ENCODE data around the gene CLASP1. TPM values are rescaled to one million over a fixed set of nuclear protein-coding genes. Genes with fewer than 3 reads are reported as not detected.

CLASP1 gene
- total and polyA plus RNA-seq, 3 donors from 2014 or later: 43.8 to 130 (median 103) TPM

DNA sequence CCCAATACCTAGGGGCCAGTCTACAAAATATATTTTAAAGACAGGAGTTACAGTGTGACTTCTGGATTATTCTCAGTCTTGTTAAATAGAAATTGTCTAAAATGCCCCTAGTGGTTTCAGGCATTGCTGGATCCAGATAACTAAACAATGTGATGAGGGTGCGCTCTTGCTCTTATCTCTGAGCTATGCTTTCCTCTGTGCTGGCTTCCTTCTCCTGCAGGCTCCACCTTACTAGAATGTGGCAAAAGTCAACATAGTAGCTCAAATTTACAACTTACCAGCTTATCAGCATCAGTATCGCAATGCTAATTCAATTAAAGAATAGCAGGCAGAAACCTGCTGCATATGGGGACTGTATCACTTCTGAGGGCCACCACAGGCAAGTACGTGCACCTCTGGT lies 179.9 kb downstream of the CLASP1 start:
- Histone ChIP-seq H3K9me3 (no peaks in the 10 kb centered on the region), H3K27me3 (no peaks in the 10 kb centered on the region), H3K4me1 (no peaks in the 10 kb centered on the region), H3K4me3 (no peak overlapping the region), H3K27ac (no peak overlapping the region), H3K36me3 (ENCODE audit: low read depth, missing control alignments) (no peaks in the 10 kb centered on the region)
- DNase-seq: no peak
- 83 to 87% methylated on average over 3 of the region's 3 CpGs for WGBS, 2 donors
- TF ChIP-seq, protein P1, sequence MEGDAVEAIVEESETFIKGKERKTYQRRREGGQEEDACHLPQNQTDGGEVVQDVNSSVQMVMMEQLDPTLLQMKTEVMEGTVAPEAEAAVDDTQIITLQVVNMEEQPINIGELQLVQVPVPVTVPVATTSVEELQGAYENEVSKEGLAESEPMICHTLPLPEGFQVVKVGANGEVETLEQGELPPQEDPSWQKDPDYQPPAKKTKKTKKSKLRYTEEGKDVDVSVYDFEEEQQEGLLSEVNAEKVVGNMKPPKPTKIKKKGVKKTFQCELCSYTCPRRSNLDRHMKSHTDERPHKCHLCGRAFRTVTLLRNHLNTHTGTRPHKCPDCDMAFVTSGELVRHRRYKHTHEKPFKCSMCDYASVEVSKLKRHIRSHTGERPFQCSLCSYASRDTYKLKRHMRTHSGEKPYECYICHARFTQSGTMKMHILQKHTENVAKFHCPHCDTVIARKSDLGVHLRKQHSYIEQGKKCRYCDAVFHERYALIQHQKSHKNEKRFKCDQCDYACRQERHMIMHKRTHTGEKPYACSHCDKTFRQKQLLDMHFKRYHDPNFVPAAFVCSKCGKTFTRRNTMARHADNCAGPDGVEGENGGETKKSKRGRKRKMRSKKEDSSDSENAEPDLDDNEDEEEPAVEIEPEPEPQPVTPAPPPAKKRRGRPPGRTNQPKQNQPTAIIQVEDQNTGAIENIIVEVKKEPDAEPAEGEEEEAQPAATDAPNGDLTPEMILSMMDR (IDR thresholded peaks at IDR 0.05): no peak
- no peak for TF ChIP-seq POLR2A (IDR thresholded peaks at IDR 0.05)
- intact Hi-C loops (cut with DNase I; ENCODE audit: low total_unique reads): no loop called here

DNA sequence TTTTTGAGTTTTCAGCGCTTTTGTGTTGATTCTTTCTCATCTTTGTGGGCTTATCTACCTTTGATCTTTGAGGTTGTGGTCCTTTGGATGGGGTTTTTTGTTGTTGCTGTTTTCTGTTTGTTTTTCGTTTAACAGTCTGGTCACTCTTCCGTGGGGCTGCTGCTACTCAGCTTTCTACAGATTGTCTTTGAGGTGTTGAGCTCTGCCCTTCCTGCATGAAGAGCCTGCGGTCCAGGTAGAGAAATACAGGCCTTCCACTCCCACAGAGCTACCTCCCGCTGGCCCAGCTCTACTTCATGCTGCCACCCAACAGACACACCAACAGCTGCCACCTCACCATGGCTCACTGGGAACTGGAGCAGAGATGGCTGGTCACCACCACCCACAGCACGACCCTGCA lies 180.3 kb downstream of the CLASP1 start:
- intact Hi-C loops (cut with DNase I; ENCODE audit: low total_unique reads): no loop called here
- 91 to 93% methylated on average over 6 of the region's 6 CpGs for WGBS, 2 donors
- DNase-seq: no peak

GRCh38 chr2:121459291-121459690 lies 190.0 kb downstream of the CLASP1 start:
- H3K4me1 ChIP-seq: no peaks in the 10 kb centered on the region
- no peak overlapping the region for H3K27ac ChIP-seq
- intact Hi-C loops (cut with DNase I; ENCODE audit: low total_unique reads): no loop called here
- H3K9me3 ChIP-seq: no peaks in the 10 kb centered on the region
- H3K4me3 ChIP-seq: no peak overlapping the region
- DNase-seq: no peak
- H3K27me3 ChIP-seq: no peaks in the 10 kb centered on the region
- TF ChIP-seq, protein P1 (IDR thresholded peaks at IDR 0.05): no peak
- no peak for TF ChIP-seq POLR2A (IDR thresholded peaks at IDR 0.05)
- no peaks in the 10 kb centered on the region for H3K36me3 ChIP-seq (ENCODE audit: low read depth, missing control alignments)
- 80 to 86% methylated on average over 3 of the region's 3 CpGs for WGBS, 2 donors

More for the DNA sequence above, 180.3 kb downstream of the CLASP1 start:
- no peak overlapping the region for H3K27ac ChIP-seq
- H3K9me3 ChIP-seq: no peaks in the 10 kb centered on the region
- TF ChIP-seq POLR2A (IDR thresholded peaks at IDR 0.05): no peak
- TF ChIP-seq, protein P1 (IDR thresholded peaks at IDR 0.05): no peak
- H3K27me3 ChIP-seq: no peaks in the 10 kb centered on the region
- no peak overlapping the region for H3K4me3 ChIP-seq
- no peaks in the 10 kb centered on the region for H3K4me1 ChIP-seq
- H3K36me3 ChIP-seq (ENCODE audit: low read depth, missing control alignments): no peaks in the 10 kb centered on the region

GRCh38 chr2:121456325-121456724 lies 192.9 kb downstream of the CLASP1 start:
- no peak for DNase-seq
- H3K27me3 ChIP-seq: no peaks in the 10 kb centered on the region
- H3K9me3 ChIP-seq: no peaks in the 10 kb centered on the region
- no peaks in the 10 kb centered on the region for H3K4me1 ChIP-seq
- intact Hi-C loops (cut with DNase I; ENCODE audit: low total_unique reads): no loop called here
- H3K27ac ChIP-seq: no peak overlapping the region
- TF ChIP-seq POLR2A (IDR thresholded peaks at IDR 0.05): no peak
- TF ChIP-seq, protein P1 (IDR thresholded peaks at IDR 0.05): no peak
- H3K36me3 ChIP-seq (ENCODE audit: low read depth, missing control alignments): no peaks in the 10 kb centered on the region
- no peak overlapping the region for H3K4me3 ChIP-seq
- 90 to 92% methylated on average over 3 of the region's 3 CpGs for WGBS, 2 donors

DNA sequence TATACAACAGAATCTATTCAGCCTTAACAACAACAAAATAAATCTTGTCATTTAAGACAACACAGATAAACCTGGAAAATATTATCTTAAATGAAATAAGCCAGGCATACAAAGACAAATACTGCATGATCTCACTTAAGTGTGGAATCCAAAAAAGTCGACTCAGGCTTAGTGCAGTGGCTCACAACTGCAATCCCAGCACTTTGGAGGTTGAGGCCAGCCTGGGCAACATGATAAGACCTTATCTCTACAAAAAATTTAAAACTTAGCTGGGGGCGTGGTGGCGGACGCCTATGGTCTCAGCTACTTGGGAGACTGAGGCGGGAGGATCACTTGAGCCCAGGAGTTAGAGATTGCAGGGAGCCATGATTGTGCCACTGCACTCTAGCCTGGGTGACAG lies 193.8 kb downstream of the CLASP1 start:
- no peak overlapping the region for H3K4me3 ChIP-seq
- no peaks in the 10 kb centered on the region for H3K9me3 ChIP-seq
- TF ChIP-seq, protein P1 (IDR thresholded peaks at IDR 0.05): no peak
- no peak for TF ChIP-seq POLR2A (IDR thresholded peaks at IDR 0.05)
- no peaks in the 10 kb centered on the region for H3K4me1 ChIP-seq
- H3K36me3 ChIP-seq (ENCODE audit: low read depth, missing control alignments): no peaks in the 10 kb centered on the region
- WGBS, 2 donors: 91 to 92% methylated on average over 5 of the region's 5 CpGs
- intact Hi-C loops (cut with DNase I; ENCODE audit: low total_unique reads): no loop called here
- no peak for DNase-seq
- no peak overlapping the region for H3K27ac ChIP-seq
- no peaks in the 10 kb centered on the region for H3K27me3 ChIP-seq
